GM21515 (cell line): ENCODE results near the gene CD276.
"Not testable (repeated sequence)": the region's sequence is repeated elsewhere in the genome, so short reads cannot be mapped to it uniquely, and the experiment has no call there.

Experiments
- ATAC-seq: cut with Tn5 transposase; IDR thresholded peaks from one replicate; pipeline ENCODE4 v1.9.1; 2021; ENCODE audit not compliant: unreplicated experiment

The CD276 gene

DNA sequence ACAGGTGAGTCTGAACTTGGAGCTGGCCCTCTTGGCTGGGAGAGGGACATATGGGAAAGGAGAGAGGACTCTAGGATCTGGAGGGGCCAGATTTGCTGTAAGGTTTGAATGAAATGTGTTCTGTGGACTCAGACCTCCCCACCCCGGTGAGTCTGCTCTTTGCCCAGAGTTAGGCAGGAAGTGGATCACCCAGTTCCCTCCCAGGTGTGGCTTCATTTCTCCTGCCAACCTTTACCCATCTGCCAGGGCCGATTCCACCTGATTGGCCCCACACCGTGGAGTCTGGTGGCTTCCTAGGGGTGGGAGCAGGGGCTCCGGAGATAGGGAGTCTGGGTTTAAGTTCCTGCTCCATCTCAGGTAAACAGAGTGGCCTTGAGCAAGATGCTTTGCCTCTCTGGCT lies 25.5 kb downstream of the CD276 start:
- no peak for ATAC-seq

DNA sequence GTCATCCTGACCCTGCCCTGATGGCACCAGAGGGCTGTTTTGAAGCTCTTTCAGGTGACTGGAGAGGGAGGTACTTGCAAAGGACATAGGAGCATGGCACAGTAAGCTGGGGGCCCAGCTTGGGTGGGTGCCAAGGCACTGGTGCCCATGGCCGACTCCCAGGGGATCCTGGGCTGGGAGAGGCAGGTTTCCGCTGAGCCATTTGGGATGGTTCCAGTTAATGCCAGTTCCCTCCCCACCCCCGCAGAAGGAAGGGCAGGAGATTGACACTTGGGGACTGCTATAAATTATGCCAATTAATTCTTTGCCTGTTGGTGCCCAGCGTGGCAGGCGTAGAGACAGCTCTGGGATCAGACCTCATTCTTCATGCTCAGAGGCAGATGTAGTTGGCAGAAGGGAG lies 26.1 kb downstream of the CD276 start:
- ATAC-seq = no peak

DNA sequence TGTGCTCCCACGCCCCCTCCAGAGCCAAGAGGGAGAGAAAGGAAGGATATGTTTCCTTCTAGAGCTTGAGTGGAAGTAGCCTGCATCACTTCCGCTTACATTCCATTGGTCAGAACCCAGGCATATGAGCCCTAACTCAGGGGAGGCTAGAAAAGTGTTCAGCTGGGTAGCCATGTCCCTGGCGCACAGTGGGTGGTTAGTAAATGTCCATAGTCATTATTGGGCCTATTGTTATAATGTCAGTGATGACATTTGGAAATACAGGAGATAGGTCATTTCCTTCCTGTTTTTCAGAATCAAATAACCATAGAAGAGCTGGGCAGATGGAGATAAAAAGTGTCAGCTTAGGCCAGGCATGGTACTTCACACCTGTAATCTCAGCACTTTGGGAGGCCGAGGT lies 27.3 kb downstream of the CD276 start:
- no peak for ATAC-seq

DNA sequence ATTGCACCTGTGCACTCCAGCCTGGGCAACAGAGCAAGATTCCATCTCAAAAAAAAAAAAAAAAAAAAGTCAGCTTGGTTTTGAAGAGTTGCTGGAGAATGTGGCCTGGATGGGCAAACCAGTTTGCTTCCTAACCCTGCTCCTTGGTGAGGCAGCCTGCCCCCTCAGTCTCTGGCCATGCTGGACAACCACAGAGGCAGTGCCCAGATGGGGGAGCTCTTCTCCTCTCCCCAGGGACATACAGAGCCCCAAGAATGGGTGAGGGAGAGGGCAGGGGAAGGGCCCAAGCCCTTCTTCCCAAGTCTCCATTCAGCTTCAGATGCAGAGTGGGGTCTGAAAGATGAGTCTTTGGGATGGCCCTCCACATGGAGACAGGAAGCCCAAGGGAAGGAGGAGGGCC lies 27.9 kb downstream of the CD276 start:
- ATAC-seq = no peak

DNA sequence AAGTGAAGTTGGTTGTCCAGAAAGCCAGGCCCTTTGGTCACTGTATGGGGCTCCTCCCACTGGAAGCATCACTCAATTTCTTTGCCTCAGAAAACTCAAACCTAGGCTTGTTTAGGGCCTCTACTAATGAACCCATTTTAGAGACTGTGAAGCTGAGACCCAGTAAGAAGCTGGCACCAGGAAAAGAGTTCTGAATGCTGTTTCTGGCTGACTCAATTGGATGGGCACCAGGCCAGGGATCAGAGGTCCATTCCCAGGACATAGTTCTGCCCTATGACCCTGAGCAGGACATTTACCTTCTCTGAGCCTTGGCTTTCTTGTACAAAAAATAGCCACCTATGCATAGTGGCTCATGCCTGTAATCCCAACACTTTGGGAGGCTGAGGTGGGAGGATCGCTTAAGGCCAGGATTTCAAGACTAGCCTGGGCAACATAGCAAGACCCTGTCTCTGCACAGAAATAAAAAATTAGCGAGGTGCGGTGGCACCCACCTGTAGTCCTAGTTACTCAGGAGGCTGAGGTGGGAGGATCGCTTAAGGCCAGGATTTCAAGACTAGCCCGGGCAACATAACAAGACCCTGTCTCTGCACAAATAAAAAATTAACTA lies 30.6 kb downstream of the CD276 start:
- ATAC-seq = no peak

DNA sequence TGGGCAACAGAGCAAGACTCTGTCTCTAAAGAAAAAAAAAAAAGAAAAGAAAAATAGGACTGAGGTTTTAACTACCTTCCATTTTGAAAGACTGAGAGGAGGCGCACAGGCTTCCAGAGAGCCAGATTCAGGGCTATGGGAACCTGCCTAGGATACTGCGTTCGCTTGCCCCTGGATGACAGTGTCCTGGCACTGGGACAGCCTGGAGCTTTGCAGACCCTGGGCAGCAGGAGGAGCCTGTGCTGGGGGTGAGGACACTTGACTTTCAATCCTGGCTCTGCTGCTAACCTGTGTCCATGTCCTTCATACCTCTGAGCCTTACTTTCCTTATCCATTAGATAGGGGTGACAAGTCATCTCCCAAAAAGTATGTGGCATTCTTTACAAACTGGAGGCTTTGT lies 31.2 kb downstream of the CD276 start:
- no peak for ATAC-seq

DNA sequence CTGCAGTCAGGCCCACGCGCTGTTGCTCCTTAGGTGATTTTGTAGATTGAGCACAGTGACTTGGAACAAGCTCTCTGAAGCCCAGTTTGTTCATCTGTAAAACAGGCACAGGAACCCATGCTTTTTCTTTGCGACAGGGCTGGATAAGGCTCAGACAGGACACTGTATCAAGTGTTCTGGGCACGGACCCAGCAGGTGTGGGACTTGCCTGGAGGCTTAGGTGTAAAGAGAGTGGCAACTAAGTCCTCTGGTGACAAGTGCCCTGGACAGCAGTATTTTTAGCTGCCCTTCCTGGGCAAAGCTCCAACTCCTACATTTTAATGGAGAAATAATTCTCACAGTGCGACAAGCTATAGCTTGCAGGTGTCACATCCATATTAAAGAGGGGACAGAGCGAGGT lies 32.2 kb downstream of the CD276 start:
- ATAC-seq = no peak

DNA sequence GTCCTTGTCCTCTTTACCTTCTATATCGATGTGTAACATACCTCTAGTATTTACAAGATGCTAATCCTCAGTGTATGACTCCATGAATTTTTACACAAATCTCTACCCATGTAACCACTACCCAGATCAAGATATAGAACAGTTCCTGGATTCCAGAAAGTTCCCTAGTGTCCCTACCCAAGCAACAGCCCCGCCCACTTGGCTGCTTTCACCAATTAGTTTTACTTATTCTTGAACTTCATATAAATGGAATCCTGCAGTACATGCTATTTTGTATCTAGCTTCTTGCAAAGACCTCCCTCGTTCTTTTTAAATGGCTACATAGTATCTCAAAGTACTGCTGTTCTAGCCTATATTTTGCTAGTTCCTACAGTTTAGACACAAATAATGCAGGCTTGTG lies 33.0 kb downstream of the CD276 start:
- ATAC-seq = no peak

DNA sequence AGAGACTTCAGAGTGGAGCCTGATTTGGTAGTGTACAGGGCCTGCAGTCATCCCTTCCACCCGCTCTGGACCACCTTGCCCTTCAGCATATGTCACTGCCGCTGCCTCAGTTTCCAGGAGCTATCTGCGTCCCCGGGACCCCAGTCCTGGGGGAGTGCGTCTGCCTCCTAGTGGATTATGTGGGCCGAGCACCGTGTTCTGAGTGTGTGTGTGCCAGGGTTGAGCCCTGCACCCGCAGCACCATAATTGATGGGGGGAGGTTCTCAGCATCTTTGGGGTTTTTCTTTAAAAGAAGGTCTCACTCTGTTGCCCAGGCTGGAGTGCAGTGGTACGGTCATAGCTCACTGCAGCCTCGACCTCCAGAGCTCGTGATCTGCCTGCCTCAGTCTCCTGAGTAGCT lies 33.6 kb downstream of the CD276 start:
- no peak for ATAC-seq

DNA sequence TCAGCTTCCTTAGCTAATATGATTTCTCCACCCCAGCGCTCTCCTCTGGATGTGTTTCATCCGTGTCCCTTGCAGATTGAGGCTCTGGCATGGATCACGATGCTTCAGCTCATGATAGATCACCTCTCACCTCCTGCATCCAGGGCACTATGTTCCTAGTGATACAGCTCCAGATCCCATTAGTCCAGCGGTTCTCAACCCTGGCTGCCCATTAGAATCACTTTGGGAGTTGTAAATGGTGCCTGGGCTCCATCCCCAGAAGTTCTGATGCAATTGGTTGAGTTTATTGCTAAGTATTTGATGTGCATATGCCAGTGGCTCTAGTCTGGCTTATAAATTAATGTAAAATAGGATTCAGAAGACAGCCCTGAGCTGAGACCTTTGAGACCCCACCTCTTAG lies 34.5 kb downstream of the CD276 start:
- no peak for ATAC-seq

DNA sequence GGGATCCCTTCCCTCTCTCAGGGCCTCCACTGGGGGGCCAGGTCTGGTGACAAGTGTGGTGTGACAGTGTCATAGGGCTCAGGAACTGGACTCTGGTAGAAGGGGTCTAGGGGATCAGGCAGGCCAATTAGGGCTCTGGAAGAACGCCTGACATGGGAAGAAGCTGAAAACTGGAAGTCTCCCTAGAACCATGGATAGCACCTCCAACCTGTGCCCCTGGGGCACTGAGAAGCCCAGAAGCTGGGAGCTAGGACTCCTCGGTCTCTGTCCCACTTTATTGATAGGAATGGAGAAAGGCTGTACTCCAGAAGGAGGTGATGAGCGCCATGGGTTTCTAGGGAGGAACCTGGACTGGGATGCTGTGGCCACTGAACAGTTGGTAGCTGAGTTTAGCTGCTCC lies 38.2 kb downstream of the CD276 start:
- ATAC-seq = no peak

DNA sequence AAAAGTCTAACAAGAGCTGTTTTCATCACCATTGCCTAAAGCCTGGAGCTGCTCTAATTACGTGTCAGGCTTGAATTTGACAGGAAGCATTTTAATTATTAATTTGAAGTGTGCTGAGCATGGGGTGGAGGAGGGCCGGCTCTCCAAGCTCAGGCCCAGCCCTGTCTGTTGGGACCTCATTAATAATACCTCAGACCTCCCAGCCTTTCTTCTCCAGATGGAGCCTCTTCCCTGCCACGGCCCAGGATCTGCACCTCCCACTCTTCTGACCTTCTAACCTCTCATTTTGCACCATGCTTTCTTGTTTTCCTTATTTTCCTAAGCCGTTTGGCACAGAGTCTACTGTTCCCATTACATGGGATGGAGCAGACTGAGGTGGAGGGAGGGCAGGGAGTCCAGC lies 39.0 kb downstream of the CD276 start:
- no peak for ATAC-seq

DNA sequence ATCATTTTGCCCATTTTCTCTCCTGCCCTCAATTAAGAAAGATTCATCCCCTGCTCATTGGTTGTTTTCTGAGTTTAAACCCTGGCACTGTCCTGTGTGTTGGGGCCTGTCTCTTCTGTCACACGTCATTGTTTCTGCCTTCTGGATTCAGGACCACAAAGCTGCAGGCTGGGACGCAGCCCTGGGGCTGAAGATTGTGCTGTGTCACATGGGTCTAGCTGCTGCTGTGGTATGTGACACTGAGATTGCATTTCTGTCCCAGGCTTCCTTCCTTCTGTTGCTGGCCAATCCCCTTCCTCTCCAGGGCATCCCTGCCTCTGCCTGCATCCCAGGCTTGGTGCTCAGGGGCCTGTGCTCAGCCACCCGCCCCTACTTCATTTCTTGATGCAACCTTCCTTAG lies 40.0 kb downstream of the CD276 start:
- no peak for ATAC-seq

DNA sequence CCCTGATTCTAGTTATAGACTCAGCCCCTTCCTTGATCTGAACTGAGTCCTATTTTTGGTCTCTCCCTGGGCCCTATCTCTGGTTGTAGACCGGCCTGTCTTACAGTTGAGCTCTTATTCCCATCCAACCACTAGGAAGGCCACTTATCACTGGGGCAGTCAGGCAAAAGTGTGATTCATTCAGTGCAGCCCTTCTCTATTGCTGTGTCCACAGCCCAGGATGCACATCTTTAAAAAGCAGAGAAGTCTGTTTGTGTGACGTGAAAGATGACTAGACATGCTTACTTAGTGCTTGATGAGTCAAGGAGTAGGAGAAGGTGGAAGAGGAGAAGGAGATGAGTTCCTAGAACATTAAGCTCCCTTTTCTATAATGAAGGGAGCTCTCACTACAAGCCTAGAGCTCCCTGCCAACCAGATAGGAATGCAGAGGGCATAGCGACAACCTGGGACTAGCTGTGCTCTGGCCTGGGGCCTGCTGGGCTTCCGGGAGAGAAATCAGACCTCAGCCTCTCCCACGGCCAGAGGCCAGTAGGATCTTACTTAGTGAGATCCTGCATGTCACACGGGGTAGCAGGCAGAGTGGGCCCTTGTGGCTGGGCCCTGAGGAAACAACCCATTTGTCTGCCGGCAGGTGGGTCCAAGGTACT lies 43.3 kb downstream of the CD276 start:
- no peak for ATAC-seq

DNA sequence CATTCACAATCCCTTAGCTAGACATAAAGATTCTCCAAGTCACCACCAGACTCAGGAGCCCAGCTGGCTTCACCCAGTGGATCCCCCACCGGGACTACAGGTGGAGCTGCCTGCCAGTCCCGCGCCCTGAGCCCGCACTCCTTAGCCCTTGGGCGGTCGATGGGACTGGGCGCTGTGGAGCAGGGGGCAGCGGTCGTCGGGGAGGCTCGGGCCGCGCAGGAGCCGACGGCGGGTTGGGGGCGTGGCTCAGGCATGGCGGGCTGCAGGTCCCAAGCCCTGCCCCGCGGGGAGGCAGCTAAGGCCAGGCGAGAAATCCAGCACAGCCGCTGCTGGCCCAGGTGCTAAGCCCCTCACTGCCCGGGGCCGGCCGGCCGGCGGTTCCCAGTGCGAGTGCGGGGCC lies 47.9 kb downstream of the CD276 start:
- not testable (repeated sequence) for ATAC-seq

DNA sequence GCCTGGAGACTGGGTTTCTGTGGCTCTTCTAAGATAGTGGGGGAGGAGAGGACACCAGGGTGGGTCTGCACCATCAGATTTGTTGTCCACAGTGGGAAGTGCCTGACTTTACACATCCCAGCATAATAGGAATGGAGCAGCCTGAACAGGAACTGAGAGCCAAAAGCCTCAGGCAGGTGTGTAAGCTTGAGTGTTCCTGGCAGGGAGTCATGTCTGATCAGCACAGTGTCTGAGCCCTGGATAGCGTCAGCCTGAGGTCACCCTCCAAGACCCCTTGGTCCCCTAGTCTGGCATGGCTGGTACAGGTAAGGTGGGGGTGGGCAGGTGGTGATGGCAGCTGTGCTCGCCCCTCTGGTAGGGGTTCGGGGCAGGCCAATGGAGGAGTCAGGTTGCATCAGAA lies 48.7 kb downstream of the CD276 start:
- no peak for ATAC-seq

DNA sequence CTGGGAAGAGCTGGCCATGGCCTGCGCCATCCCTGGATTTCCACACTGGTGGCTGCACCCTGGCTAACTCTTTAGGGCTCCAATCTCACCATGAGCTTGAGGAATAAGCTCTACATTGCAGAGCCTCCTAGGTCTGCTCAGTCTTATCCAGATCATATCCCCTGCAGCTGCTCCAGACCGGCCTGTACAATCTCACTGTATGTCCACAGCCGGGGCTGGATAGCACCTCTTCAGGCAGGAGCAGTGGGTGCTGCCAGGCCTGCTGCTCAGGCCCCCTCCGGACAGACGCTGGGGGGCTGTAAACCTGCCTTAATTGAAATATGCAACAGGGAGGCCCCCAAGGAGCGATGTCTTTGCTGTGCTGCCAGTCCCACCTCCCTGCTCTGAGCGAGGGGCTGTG lies 53.4 kb downstream of the CD276 start:
- no peak for ATAC-seq

DNA sequence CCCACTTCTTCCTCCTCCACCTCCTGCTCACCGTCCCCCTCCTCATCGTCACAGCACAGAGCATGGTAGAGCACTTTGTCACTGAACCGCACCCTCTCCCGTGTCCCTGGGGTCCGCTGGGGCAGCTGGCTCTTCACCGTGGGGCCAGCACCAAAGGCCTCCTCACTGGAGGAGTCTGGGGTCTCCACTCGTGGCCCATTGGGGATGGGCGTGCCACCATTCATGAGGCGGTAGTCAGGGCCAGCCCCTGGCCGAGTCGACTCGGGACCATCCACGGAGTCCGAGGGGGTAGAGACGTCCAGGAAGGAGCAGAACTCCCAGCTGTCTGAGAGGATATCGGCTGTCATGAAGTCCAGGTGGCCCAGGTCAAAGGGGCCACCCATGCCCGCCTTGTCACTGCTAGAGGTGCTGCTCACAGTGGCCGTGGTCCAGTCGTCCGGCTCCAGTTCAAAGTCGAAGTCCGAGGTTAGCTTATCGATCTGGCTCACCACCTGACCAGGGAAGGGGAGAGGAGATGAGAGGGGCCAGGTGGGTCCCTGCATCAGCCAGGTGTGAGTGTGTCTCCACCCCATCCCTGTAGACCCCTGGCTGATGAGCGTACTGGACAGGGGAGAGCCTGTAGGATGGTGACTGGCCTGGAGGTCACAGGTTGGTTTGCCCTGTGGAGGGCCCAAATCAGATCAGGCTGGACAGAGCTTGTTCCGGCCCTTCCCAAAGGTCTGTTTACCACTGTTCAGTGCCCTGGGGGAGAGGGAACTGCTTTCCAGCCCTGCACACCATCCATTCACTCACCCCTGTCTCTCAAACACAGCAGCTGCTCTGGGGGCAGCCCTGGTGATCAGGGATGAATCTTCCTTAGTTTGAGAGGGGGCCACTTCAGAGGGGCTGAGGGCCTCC lies 56.2 kb downstream of the CD276 start:
- no peak for ATAC-seq

DNA sequence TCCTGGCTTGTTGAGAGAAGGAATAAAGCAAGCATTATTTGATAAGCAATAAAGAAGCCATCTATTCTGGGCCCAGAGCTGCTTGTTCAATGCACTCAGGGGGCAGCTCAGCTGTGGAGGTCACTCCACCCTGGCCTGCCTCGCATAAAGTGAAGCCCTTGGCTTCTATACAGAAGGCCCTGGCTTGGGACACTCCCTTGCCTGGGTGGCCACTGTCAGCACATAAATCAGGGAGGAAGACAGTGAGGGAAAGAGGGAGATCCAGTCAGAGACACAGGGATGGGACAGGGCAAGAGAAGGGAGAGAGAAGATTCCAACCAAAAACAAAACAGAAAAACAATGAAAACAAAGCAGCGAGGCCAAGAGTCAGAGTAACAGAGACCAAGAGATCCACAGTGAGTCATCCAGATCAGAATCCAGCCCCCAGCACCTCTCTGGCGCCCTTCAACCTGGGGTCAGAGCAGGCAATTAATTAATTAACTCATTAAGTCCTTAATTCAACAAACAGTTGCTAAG lies 57.2 kb downstream of the CD276 start:
- no peak for ATAC-seq

DNA sequence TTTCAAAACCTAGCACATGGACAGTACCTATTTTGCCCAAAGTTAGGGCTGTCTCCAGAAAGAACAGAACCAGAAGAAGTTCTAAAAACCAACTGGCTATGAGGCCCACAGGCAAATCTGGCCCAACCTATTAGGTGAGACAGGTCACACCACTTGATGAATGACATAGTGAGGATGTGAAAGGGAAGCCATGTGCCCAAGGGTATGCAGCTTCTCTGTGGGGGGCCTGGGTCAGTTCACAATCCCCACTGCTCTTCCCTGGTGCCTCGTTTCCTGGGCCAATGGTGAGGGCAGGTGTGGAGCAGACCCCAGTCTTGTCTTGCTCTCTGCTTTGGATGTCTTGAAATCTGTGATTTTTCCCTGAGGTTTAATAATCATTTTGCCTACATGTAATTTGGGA lies 60.1 kb downstream of the CD276 start:
- ATAC-seq = no peak

DNA sequence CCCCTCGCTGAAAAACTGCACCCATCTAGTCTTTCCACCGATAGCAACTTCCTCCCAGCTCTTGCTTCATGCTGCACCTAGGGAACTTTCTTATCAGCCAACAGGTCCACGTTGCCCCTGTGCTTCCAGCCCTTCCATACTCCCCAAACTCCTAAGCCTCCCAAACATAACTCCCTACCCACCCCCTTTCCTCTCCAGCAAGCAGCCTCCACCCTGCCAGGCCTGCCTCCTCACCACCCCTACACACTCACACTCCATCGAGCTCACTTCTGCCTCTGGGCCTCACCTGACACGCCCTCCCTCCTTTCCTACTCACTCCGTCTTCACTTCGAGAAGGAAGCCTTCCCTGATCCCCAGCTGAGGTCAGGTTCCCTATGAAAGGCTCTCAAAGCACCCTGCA lies 60.9 kb downstream of the CD276 start:
- ATAC-seq = no peak

DNA sequence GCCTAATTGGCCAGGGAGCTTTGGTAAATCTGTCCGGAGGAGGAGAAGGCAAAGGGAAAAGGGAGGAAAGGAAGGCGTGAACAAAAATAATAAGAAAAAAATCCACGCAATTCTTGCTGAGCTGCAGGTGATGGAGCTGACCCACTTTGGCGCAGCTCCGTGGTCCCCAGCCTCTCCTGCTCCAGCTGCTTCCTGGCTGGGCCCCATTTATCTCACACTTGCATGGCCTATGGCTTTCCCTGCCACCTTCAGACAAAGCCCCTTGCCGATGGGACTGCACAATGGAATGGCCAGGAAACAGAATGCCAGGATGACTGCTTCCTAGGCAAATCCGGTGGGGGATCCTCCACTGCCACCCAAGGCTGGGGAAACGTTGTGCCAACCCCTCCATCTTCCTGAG lies 62.1 kb downstream of the CD276 start:
- ATAC-seq = no peak
